Neural cell (in vitro differentiated cells): ENCODE data around the gene LMBRD1.

Source experiments
- EP300 ChIP-seq: fragments of 450-650 bp; conservative IDR thresholded peaks from 2 replicates; pipeline ENCODE4 v1.6.1; 2014; ENCODE audit warnings: antibody characterized with exemption, mild to moderate bottlenecking, moderate library complexity; ENCODE audit not compliant: poor library complexity, severe bottlenecking
- EZH2 ChIP-seq: fragments of 200-600, 300-800 bp; shearing (Covaris generic), sonication (generic); IDR thresholded peaks from 2 replicates; pipeline ENCODE4 v1.6.1; 2014; ENCODE audit warnings: antibody characterized with exemption, low read length, borderline replicate concordance, mild to moderate bottlenecking; ENCODE audit not compliant: insufficient read depth, poor library complexity, severe bottlenecking
- MXI1 ChIP-seq: fragments of 450-650 bp; conservative IDR thresholded peaks from 2 replicates; pipeline ENCODE4 v1.6.1; 2014; ENCODE audit warnings: antibody characterized with exemption, mild to moderate bottlenecking; ENCODE audit not compliant: poor library complexity, severe bottlenecking
- POLR2AphosphoS5 ChIP-seq: IDR thresholded peaks from 2 replicates; pipeline ENCODE4 v1.6.1; 2012
- RAD21 ChIP-seq: fragments of 450-650 bp; conservative IDR thresholded peaks from 2 replicates; pipeline ENCODE4 v1.6.1; 2014; ENCODE audit warnings: antibody characterized with exemption, mild to moderate bottlenecking, moderate library complexity
- SMC3 ChIP-seq: fragments of 450-650 bp; conservative IDR thresholded peaks from 2 replicates; pipeline ENCODE4 v1.6.1; 2014; ENCODE audit warnings: antibody characterized with exemption, mild to moderate bottlenecking, moderate library complexity; ENCODE audit not compliant: poor library complexity
- TAF1 ChIP-seq: IDR thresholded peaks from 2 replicates; pipeline ENCODE4 v1.6.1; 2012; ENCODE audit warnings: low read depth
- TF ChIP-seq, protein P1 (sequence below): fragments of 450-650 bp; IDR thresholded peaks from 2 replicates; pipeline ENCODE4 v1.5.1; 2014; ENCODE audit warnings: antibody characterized with exemption, mild to moderate bottlenecking, moderate library complexity; ENCODE audit not compliant: poor library complexity, severe bottlenecking

DNA sequence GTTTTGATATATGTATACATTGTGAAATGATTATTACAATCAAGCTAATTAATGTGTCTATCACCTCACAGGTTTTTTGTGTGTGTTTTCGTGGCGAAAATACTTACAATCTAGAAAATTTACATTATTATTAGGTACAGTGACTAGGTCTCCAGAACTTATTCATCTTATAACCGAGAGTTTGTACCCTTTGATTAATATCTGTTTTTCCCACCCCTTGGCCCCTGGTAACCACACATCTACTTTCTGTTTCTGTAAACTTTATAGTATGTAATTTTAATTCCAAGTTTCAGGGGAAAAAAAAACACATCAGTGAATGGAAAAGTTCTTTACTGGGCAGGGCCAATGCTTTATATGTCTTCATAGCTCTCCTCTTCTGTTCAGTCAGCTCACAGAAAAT is 131.4 kb downstream of the LMBRD1 start:
- TF ChIP-seq, protein P1, sequence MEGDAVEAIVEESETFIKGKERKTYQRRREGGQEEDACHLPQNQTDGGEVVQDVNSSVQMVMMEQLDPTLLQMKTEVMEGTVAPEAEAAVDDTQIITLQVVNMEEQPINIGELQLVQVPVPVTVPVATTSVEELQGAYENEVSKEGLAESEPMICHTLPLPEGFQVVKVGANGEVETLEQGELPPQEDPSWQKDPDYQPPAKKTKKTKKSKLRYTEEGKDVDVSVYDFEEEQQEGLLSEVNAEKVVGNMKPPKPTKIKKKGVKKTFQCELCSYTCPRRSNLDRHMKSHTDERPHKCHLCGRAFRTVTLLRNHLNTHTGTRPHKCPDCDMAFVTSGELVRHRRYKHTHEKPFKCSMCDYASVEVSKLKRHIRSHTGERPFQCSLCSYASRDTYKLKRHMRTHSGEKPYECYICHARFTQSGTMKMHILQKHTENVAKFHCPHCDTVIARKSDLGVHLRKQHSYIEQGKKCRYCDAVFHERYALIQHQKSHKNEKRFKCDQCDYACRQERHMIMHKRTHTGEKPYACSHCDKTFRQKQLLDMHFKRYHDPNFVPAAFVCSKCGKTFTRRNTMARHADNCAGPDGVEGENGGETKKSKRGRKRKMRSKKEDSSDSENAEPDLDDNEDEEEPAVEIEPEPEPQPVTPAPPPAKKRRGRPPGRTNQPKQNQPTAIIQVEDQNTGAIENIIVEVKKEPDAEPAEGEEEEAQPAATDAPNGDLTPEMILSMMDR = no peak
- no peak for TF ChIP-seq EP300
- TF ChIP-seq MXI1 = no peak
- TF ChIP-seq EZH2 = no peak
- TF ChIP-seq POLR2AphosphoS5 = no peak
- TF ChIP-seq SMC3 = no peak
- no peak for TF ChIP-seq RAD21
- TF ChIP-seq TAF1 = no peak
